Esophagus muscularis mucosa (tissue), 3 donors: ENCODE data around the gene NELL1.

Experiments
- POLR2A ChIP-seq: fragments of 450-650 bp; IDR thresholded peaks from one replicate; pipeline ENCODE4 v1.6.1; 2017; ENCODE audit warnings: antibody characterized with exemption, moderate library complexity, mild to moderate bottlenecking, low read depth
- TF ChIP-seq, protein P1 (sequence below), 3 experiments: fragments of 200-600 bp in 2 of 3; fragments of 450-650 bp in 1 of 3; sonication (generic) in 2 of 3; IDR thresholded peaks; one replicate each; pipeline ENCODE4 v1.5.1; 2017 to 2019; ENCODE audit warnings: antibody characterized with exemption in 3 of 3, mild to moderate bottlenecking in 2 of 3, moderate library complexity in 1 of 3

DNA sequence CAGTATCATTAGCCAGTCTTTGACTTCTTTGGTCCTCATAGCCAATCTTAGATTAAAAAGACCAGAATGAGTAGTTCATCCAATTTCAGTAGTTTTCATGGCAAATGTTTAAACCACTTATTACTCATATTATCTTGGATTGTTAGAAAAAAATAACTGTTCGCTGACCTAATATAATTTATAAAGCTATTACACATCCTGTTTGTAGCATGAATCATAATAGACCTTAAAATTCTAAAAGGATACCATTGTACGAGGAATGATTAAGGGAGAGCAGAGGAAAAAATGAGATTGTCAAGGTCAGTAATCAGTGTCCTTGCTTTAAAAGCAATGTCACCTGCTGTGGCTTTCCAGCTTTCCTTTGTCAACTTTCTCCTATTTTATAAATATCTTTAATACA lies 371.2 kb downstream of the NELL1 start:
- TF ChIP-seq, protein P1, sequence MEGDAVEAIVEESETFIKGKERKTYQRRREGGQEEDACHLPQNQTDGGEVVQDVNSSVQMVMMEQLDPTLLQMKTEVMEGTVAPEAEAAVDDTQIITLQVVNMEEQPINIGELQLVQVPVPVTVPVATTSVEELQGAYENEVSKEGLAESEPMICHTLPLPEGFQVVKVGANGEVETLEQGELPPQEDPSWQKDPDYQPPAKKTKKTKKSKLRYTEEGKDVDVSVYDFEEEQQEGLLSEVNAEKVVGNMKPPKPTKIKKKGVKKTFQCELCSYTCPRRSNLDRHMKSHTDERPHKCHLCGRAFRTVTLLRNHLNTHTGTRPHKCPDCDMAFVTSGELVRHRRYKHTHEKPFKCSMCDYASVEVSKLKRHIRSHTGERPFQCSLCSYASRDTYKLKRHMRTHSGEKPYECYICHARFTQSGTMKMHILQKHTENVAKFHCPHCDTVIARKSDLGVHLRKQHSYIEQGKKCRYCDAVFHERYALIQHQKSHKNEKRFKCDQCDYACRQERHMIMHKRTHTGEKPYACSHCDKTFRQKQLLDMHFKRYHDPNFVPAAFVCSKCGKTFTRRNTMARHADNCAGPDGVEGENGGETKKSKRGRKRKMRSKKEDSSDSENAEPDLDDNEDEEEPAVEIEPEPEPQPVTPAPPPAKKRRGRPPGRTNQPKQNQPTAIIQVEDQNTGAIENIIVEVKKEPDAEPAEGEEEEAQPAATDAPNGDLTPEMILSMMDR (IDR thresholded peaks at IDR 0.05): no peak
- TF ChIP-seq POLR2A: no peak
